Neuronal stem cell (in vitro differentiated cells): ENCODE measurements around the gene HOXD10. TPM values are rescaled to one million over a fixed set of nuclear protein-coding genes. Genes with fewer than 3 reads are reported as not detected.

Experiments
- DNase-seq: peaks from one replicate; pipeline ENCODE4 v3.0.0-alpha.2; 2013; ENCODE audit warnings: low spot score
- H2AFZ ChIP-seq: one replicate; pipeline ENCODE4 v1.6.1; 2013; ENCODE audit warnings: mild to moderate bottlenecking, low read length, inconsistent platforms
- H2AK5ac ChIP-seq: 2 replicates; pipeline ENCODE4 v1.6.1; 2013; ENCODE audit warnings: low read depth, mild to moderate bottlenecking, inconsistent platforms, low read length, moderate library complexity, mixed read lengths
- H2BK120ac ChIP-seq: 2 replicates; pipeline ENCODE4 v1.6.1; 2013; ENCODE audit warnings: low read depth, mild to moderate bottlenecking, inconsistent platforms, low read length, moderate library complexity, mixed read lengths
- H2BK12ac ChIP-seq: one replicate; pipeline ENCODE4 v1.6.1; 2013; ENCODE audit warnings: low read length, inconsistent platforms
- H2BK15ac ChIP-seq: 2 replicates; pipeline ENCODE4 v1.6.1; 2013; ENCODE audit warnings: mild to moderate bottlenecking, low read length, inconsistent platforms, mixed read lengths
- H2BK5ac ChIP-seq: one replicate; pipeline ENCODE4 v1.6.1; 2013; ENCODE audit warnings: inconsistent platforms, mild to moderate bottlenecking, low read length, moderate library complexity
- H3K14ac ChIP-seq: one replicate; pipeline ENCODE4 v1.6.1; 2013; ENCODE audit warnings: low read length, inconsistent platforms
- H3K18ac ChIP-seq: 2 replicates; pipeline ENCODE4 v1.6.1; 2013; ENCODE audit warnings: low read length, inconsistent platforms
- H3K23ac ChIP-seq: 2 replicates; pipeline ENCODE4 v1.6.1; 2013; ENCODE audit warnings: low read depth, mild to moderate bottlenecking, mixed read lengths, low read length, inconsistent platforms; ENCODE audit not compliant: poor library complexity
- H3K27ac ChIP-seq: replicated peaks from 3 replicates; pipeline ENCODE4 v1.5.1; 2013; ENCODE audit warnings: low read length, inconsistent platforms
- H3K27me3 ChIP-seq, 3 experiments: 2 replicates each; pipeline ENCODE4 v1.6.1; 2013; ENCODE audit warnings: low read length in 3 of 3, mild to moderate bottlenecking in 2 of 3, inconsistent platforms in 1 of 3, low read depth in 1 of 3, mixed read lengths in 1 of 3, moderate library complexity in 1 of 3; ENCODE audit not compliant: control insufficient read depth in 3 of 3, insufficient read depth in 3 of 3
- H3K36me3 ChIP-seq, 2 donors: replicated peaks in 1 of 2; 2 replicates each; pipeline ENCODE4 v1.6.1; 2013; ENCODE audit warnings: low read length in 2 of 2; ENCODE audit not compliant: control insufficient read depth in 2 of 2, insufficient read depth in 2 of 2
- H3K4ac ChIP-seq: 2 replicates; pipeline ENCODE4 v1.6.1; 2013; ENCODE audit warnings: inconsistent platforms, mild to moderate bottlenecking, low read length, moderate library complexity
- H3K4me1 ChIP-seq, 2 donors: 1 replicate in 1 of 2; 2 replicates in 1 of 2; pipeline ENCODE4 v1.6.1; 2013; ENCODE audit warnings: low read length in 2 of 2, low read depth in 1 of 2; ENCODE audit not compliant: control insufficient read depth in 2 of 2, insufficient read depth in 1 of 2
- H3K4me2 ChIP-seq: one replicate; pipeline ENCODE4 v1.6.1; 2013; ENCODE audit warnings: mild to moderate bottlenecking, low read length, inconsistent platforms; ENCODE audit not compliant: insufficient read depth, poor library complexity, severe bottlenecking
- H3K4me3 ChIP-seq, 2 donors: 2 replicates each; pipeline ENCODE4 v1.5.1; 2013; ENCODE audit warnings: low read length in 2 of 2, mild to moderate bottlenecking in 2 of 2, inconsistent platforms in 1 of 2, moderate library complexity in 1 of 2
- H3K79me1 ChIP-seq: one replicate; pipeline ENCODE4 v1.6.1; 2013; ENCODE audit warnings: low read depth, mild to moderate bottlenecking, inconsistent platforms, low read length, moderate library complexity
- H3K9ac ChIP-seq: one replicate; pipeline ENCODE4 v1.6.1; 2013; ENCODE audit warnings: mild to moderate bottlenecking, low read depth, low read length, inconsistent platforms; ENCODE audit not compliant: poor library complexity
- H3K9me3 ChIP-seq, 2 donors: replicated peaks in 1 of 2; 2 replicates each; pipeline versions ENCODE3 to v1.6.1; 2013; ENCODE audit warnings: low read length in 2 of 2, mild to moderate bottlenecking in 2 of 2, inconsistent platforms in 1 of 2, low read depth in 1 of 2, mixed read lengths in 1 of 2, moderate library complexity in 1 of 2; ENCODE audit not compliant: control insufficient read depth in 2 of 2, insufficient read depth in 1 of 2
- H4K8ac ChIP-seq: one replicate; pipeline ENCODE4 v1.6.1; 2013; ENCODE audit warnings: low read depth, mild to moderate bottlenecking, inconsistent platforms, low read length, moderate library complexity
- H4K91ac ChIP-seq: one replicate; pipeline ENCODE4 v1.6.1; 2013; ENCODE audit warnings: low read length, low read depth, mild to moderate bottlenecking, inconsistent platforms; ENCODE audit not compliant: poor library complexity
- WGBS, 2 donors: extraction: QIAGEN DNeasy Blood & Tissue Kit; methylation state at CpG; one replicate each; pipeline ENCODE4 v1.1.7; 2013; ENCODE audit warnings: missing lambda C conversion rate in 2 of 2, mixed read lengths in 1 of 2; ENCODE audit not compliant: insufficient read length in 2 of 2, insufficient replicate concordance in 1 of 2; ENCODE audit errors: extremely low coverage in 2 of 2; 5-methylcytosine and 5-hydroxymethylcytosine counted together
- polyA plus RNA-seq, 2 experiments: library from polyadenylated mRNA; stranded (reverse); fragments of 200-250 nt; gene quantifications; one replicate each; pipeline ENCODE4 v1.2.3, GENCODE V29; 2013

Gene HOXD10
- not detected for polyA plus RNA-seq (2013, experiment 1 of 2)
- polyA plus RNA-seq (2013, experiment 2 of 2) = not detected

- Histone ChIP-seq H3K27ac (no peak within 1 kb of the TSS), H3K79me1 (no peaks in the 10 kb centered on the region), H3K4me2 (peak within 1 kb of the TSS; percentile 13), H3K4me1 (no peaks in the 10 kb centered on the region), H3K18ac (no peak within 1 kb of the TSS), H4K8ac (no peak within 1 kb of the TSS), H2BK120ac (no peak within 1 kb of the TSS), H3K9me3 (peaks cover 5 to 7% of the 10 kb centered on the region in 2 donors), H2BK15ac (no peak within 1 kb of the TSS), H3K14ac (no peak within 1 kb of the TSS), H2AK5ac (no peak within 1 kb of the TSS), H3K4me3 (no peak within 1 kb of the TSS), H3K4ac (no peak within 1 kb of the TSS), H2AFZ (peak within 1 kb of the TSS; percentile 49), H3K36me3 (no peaks in the 10 kb centered on the region), H3K9ac (no peak within 1 kb of the TSS), H4K91ac (no peak within 1 kb of the TSS), H3K23ac (no peak within 1 kb of the TSS), H2BK12ac (no peak within 1 kb of the TSS), H3K27me3 (peaks cover 53 to 99% (median 96%) of the 10 kb centered on the region in 3 experiments), H2BK5ac (no peak within 1 kb of the TSS)
- no peak for DNase-seq
- no CpG with 5 or more reads among the region's 66 CpGs for WGBS, 2 donors
Observed at GRCh38 chr2:176115883-176116813, at the start of gene HOXD10. Gene HOXD10, plus strand, starts transcription at chr2:176116778. Its CDS starts 56 bp downstream, at chr2:176116834.

- Histone ChIP-seq H2BK15ac (no peak overlapping the region), H3K18ac (no peak overlapping the region), H3K79me1 (no peaks in the 10 kb centered on the region), H2BK5ac (no peak overlapping the region), H3K27me3 (peaks cover 23 to 77% (median 49%) of the 10 kb centered on the region in 3 experiments), H3K27ac (no peak overlapping the region), H3K4me2 (no peak overlapping the region), H3K23ac (peak overlapping the region; percentile 76), H2BK12ac (no peak overlapping the region), H3K9me3 (peaks cover 0 to 9% of the 10 kb centered on the region in 2 donors), H3K36me3 (no peaks in the 10 kb centered on the region), H4K8ac (no peak overlapping the region), H3K4me3 (peak overlapping the region in 1 of 2 donors; percentile 51), H4K91ac (no peak overlapping the region), H2AK5ac (no peak overlapping the region), H3K14ac (no peak overlapping the region), H3K9ac (no peak overlapping the region), H3K4ac (no peak overlapping the region), H2BK120ac (no peak overlapping the region), H2AFZ (no peak overlapping the region), H3K4me1 (peaks cover 0 to 3% of the 10 kb centered on the region in 2 donors)
- DNase-seq = no peak
- no CpG with 5 or more reads among the region's 38 CpGs for WGBS, 2 donors
Observed at GRCh38 chr2:176067589-176068418, 48.8 kb upstream of the HOXD10 start.

- Histone ChIP-seq H3K4me1 (peaks cover 0 to 3% of the 10 kb centered on the region in 2 donors), H3K23ac (peak overlapping the region; percentile 21), H2BK15ac (no peak overlapping the region), H2BK120ac (no peak overlapping the region), H3K27me3 (peaks cover 29 to 84% (median 55%) of the 10 kb centered on the region in 3 experiments), H3K4me2 (no peak overlapping the region), H2AK5ac (no peak overlapping the region), H3K79me1 (no peaks in the 10 kb centered on the region), H2AFZ (no peak overlapping the region), H3K14ac (no peak overlapping the region), H3K27ac (no peak overlapping the region), H3K36me3 (no peaks in the 10 kb centered on the region), H3K9ac (no peak overlapping the region), H2BK5ac (no peak overlapping the region), H4K91ac (no peak overlapping the region), H3K4ac (no peak overlapping the region), H3K9me3 (peaks cover 0 to 9% of the 10 kb centered on the region in 2 donors), H2BK12ac (no peak overlapping the region), H3K18ac (no peak overlapping the region), H4K8ac (no peak overlapping the region), H3K4me3 (peak overlapping the region in 1 of 2 donors; percentile 12)
- no peak for DNase-seq
- WGBS, 2 donors = no CpG with 5 or more reads among the region's 30 CpGs
Observed at GRCh38 chr2:176068419-176068832, 48.2 kb upstream of the HOXD10 start.
